ENCODE measurements around the gene LPCAT1. TPM values are rescaled to one million over a fixed set of nuclear protein-coding genes. Genes with fewer than 3 reads are reported as not detected.
"Not testable (repeated sequence)": the region's sequence is repeated elsewhere in the genome, so short reads cannot be mapped to it uniquely, and the experiment has no call there.

The LPCAT1 gene
- total and polyA plus RNA-seq, 10 of the 15 experiments (the other 5 are each of a cell fraction or from before 2014, with no cell fraction given): 2.3 to 109 (median 72.7) TPM

- TF ChIP-seq, protein P1, sequence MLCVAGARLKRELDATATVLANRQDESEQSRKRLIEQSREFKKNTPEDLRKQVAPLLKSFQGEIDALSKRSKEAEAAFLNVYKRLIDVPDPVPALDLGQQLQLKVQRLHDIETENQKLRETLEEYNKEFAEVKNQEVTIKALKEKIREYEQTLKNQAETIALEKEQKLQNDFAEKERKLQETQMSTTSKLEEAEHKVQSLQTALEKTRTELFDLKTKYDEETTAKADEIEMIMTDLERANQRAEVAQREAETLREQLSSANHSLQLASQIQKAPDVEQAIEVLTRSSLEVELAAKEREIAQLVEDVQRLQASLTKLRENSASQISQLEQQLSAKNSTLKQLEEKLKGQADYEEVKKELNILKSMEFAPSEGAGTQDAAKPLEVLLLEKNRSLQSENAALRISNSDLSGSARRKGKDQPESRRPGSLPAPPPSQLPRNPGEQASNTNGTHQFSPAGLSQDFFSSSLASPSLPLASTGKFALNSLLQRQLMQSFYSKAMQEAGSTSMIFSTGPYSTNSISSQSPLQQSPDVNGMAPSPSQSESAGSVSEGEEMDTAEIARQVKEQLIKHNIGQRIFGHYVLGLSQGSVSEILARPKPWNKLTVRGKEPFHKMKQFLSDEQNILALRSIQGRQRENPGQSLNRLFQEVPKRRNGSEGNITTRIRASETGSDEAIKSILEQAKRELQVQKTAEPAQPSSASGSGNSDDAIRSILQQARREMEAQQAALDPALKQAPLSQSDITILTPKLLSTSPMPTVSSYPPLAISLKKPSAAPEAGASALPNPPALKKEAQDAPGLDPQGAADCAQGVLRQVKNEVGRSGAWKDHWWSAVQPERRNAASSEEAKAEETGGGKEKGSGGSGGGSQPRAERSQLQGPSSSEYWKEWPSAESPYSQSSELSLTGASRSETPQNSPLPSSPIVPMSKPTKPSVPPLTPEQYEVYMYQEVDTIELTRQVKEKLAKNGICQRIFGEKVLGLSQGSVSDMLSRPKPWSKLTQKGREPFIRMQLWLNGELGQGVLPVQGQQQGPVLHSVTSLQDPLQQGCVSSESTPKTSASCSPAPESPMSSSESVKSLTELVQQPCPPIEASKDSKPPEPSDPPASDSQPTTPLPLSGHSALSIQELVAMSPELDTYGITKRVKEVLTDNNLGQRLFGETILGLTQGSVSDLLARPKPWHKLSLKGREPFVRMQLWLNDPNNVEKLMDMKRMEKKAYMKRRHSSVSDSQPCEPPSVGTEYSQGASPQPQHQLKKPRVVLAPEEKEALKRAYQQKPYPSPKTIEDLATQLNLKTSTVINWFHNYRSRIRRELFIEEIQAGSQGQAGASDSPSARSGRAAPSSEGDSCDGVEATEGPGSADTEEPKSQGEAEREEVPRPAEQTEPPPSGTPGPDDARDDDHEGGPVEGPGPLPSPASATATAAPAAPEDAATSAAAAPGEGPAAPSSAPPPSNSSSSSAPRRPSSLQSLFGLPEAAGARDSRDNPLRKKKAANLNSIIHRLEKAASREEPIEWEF (IDR thresholded peaks at IDR 0.05; ENCODE audit: insufficient replicate concordance, low read depth, low read length): no peak
- no peak for TF ChIP-seq SMAD1 (IDR thresholded peaks at IDR 0.05; ENCODE audit: low read depth, partially characterized antibody)
- TF ChIP-seq GABPA (IDR thresholded peaks at IDR 0.05; ENCODE audit: low read depth): no peak
Observed at GRCh38 chr5:1568201-1568979, 44.6 kb upstream of the LPCAT1 start (continued).

DNA sequence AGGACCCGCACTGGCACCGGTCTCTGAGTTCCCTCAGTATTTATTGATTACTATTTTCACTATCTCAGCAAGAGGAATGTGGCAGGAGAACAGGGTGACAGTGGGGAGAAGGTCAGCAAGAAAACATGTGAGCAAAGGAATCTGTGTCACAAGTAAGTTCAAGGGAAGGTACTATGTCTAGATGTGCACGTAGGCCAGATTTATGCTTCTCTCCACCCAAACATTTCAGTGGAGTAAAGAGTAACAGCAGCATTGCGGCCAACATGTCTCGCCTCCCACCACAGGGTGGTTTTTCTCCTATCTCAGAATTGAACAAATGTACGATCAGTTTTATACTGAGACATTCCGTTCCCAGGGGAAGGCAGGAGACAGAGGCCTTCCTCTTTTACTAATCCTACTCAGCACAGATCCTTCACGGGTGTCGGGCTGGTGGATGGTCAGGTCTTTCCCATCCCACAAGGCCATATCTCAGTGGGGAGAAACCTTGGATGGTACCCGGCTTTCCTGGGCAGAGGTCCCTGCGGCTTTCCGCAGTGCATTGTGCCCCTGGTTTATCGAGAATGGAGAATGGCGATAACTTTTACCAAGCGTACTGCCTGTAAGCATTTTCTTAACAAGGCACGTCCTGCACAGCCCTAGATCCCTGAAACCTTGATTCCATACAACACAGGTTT, 43.9 kb upstream of the LPCAT1 start:
- not testable (repeated sequence) for DNase-seq (ENCODE audit: low read depth, low spot score)
- 94% methylated on average over 16 of the region's 16 CpGs for WGBS (ENCODE audit: insufficient coverage, insufficient replicate concordance, low lambda C conversion rate, missing lambda C conversion rate)

More for the DNA sequence above, 43.9 kb upstream of the LPCAT1 start:
- POLR2A ChIA-PET; H3K27me3 ChIP-seq (replicated peaks in 1 of 2; ENCODE audit: control insufficient read depth in 2 of 2, insufficient read depth in 2 of 2, low read length in 1 of 2); intact Hi-C loops (cut with micrococcal nuclease; ENCODE audit: unreplicated experiment); H3K4me1 ChIP-seq (ENCODE audit: control insufficient read depth, insufficient read depth, low read length); H3K36me3 ChIP-seq (ENCODE audit: control insufficient read depth in 2 of 2, insufficient read depth in 2 of 2, low read length in 1 of 2); H3K9ac ChIP-seq (ENCODE audit: control insufficient read depth, insufficient read depth, low read length); H2AFZ ChIP-seq (ENCODE audit: control insufficient read depth, low read depth, low read length); CTCF ChIA-PET; BruUV-seq (replicated peaks); RAD21 ChIA-PET (ENCODE audit: unreplicated experiment); FAIRE-seq; H3K4me3 ChIP-seq; H3K27ac ChIP-seq (ENCODE audit: control insufficient read depth, insufficient read depth); H3K79me2 ChIP-seq (ENCODE audit: control insufficient read depth, insufficient read depth, low read length); H4K20me1 ChIP-seq (ENCODE audit: control insufficient read depth, insufficient read depth); H3K9me3 ChIP-seq (replicated peaks; ENCODE audit: control insufficient read depth, insufficient read depth, low read length); H3K4me2 ChIP-seq (ENCODE audit: control insufficient read depth, insufficient read depth); SMC1A ChIA-PET (ENCODE audit: uncharacterized antibody, unreplicated experiment); ATAC-seq: not testable (repeated sequence)
- in situ Hi-C loops (cut with MboI): loop anchor here (5.0 kb wide), 1 partner anchor 1305 kb away; no protein-coding TSS in a partner anchor
